Thyroid gland (tissue), 4 donors: ENCODE measurements around the gene TMCC3.

Experiments
- CTCF ChIP-seq, 6 experiments: fragments of 200-600 bp in 3 of 6; fragments of 450-650 bp in 3 of 6; sonication (generic) in 3 of 6; IDR thresholded peaks; one replicate each; pipeline ENCODE4 v1.5.1; 2016 to 2019; ENCODE audit warnings: antibody characterized with exemption in 6 of 6, mild to moderate bottlenecking in 2 of 6, inconsistent platforms in 1 of 6, moderate library complexity in 1 of 6
- POLR2A ChIP-seq, 2 donors: fragments of 450-650 bp; IDR thresholded peaks; one replicate each; pipeline ENCODE4 v1.6.1; 2017; ENCODE audit warnings: antibody characterized with exemption in 2 of 2, mild to moderate bottlenecking in 2 of 2, moderate library complexity in 1 of 2

GRCh38 chr12:94628819-94629472 is 21.4 kb downstream of the TMCC3 start:
- TF ChIP-seq CTCF (IDR thresholded peaks at IDR 0.05): no peak
- no peak for TF ChIP-seq POLR2A (IDR thresholded peaks at IDR 0.05)
